ENCODE results near the gene DGCR6L.
"Not testable (repeated sequence)": the region's sequence is repeated elsewhere in the genome, so short reads cannot be mapped to it uniquely, and the experiment has no call there.

The DGCR6L gene

GRCh38 chr22:20290045-20290392 lies 29.8 kb downstream of the DGCR6L start:
- DNase-seq = no peak

- not testable (repeated sequence) for DNase-seq
These were observed 30.4 kb downstream of the DGCR6L start for GRCh38 chr22:20289182-20290044.

GRCh38 chr22:20286784-20287423 lies 33.0 kb downstream of the DGCR6L start:
- not testable (repeated sequence) for DNase-seq

GRCh38 chr22:20286312-20286660 lies 33.6 kb downstream of the DGCR6L start:
- not testable (repeated sequence) for DNase-seq

- not testable (repeated sequence) for DNase-seq
These were observed 34.2 kb downstream of the DGCR6L start for GRCh38 chr22:20285473-20286311.

GRCh38 chr22:20284471-20285086 lies 35.3 kb downstream of the DGCR6L start:
- no peak for DNase-seq

- no peak for DNase-seq
These were observed 36.2 kb downstream of the DGCR6L start for GRCh38 chr22:20283674-20284066.

- no peak for DNase-seq
These were observed 36.8 kb downstream of the DGCR6L start for GRCh38 chr22:20282901-20283673.

- DNase-seq = no peak
These were observed 38.0 kb downstream of the DGCR6L start for GRCh38 chr22:20281891-20282290.

- not testable (repeated sequence) for DNase-seq
These were observed 38.4 kb downstream of the DGCR6L start for GRCh38 chr22:20281473-20281872.

GRCh38 chr22:20280866-20281265 lies 39.0 kb downstream of the DGCR6L start:
- no peak for DNase-seq

GRCh38 chr22:20280163-20280562 lies 39.7 kb downstream of the DGCR6L start:
- DNase-seq = not testable (repeated sequence)

GRCh38 chr22:20279662-20280134 lies 40.2 kb downstream of the DGCR6L start:
- DNase-seq = no peak

- not testable (repeated sequence) for DNase-seq
These were observed 41.0 kb downstream of the DGCR6L start for GRCh38 chr22:20278726-20279490.

- DNase-seq = not testable (repeated sequence)
These were observed 41.8 kb downstream of the DGCR6L start for GRCh38 chr22:20277936-20278635.

- no peak for DNase-seq
These were observed 43.4 kb downstream of the DGCR6L start for GRCh38 chr22:20276468-20276867.

GRCh38 chr22:20275836-20276235 lies 44.0 kb downstream of the DGCR6L start:
- no peak for DNase-seq

- not testable (repeated sequence) for DNase-seq
These were observed 44.5 kb downstream of the DGCR6L start for GRCh38 chr22:20275325-20275724.

GRCh38 chr22:20274374-20274773 lies 45.5 kb downstream of the DGCR6L start:
- not testable (repeated sequence) for DNase-seq

GRCh38 chr22:20273758-20274181 lies 46.1 kb downstream of the DGCR6L start:
- no peak for DNase-seq

GRCh38 chr22:20272700-20273099 lies 47.2 kb downstream of the DGCR6L start:
- no peak for DNase-seq
